HL-60 (cell line): Measurements from ENCODE around the gene CTDSPL2.

ENCODE experiments used
- GABPA ChIP-seq: IDR thresholded peaks from 2 replicates; pipeline ENCODE4 v1.6.1; 2012; ENCODE audit warnings: low read depth
- POLR2AphosphoS5 ChIP-seq: IDR thresholded peaks from 2 replicates; pipeline ENCODE4 v1.6.1; 2012; ENCODE audit warnings: low read depth
- REST ChIP-seq: IDR thresholded peaks from 2 replicates; pipeline ENCODE4 v1.6.1; 2012; ENCODE audit warnings: low read depth; ENCODE audit not compliant: insufficient replicate concordance
- SPI1 ChIP-seq: IDR thresholded peaks from 2 replicates; pipeline ENCODE4 v1.6.1; 2012; ENCODE audit warnings: low read depth, mild to moderate bottlenecking, borderline replicate concordance
- TF ChIP-seq, protein P1 (sequence below): IDR thresholded peaks from one replicate; pipeline ENCODE4 v1.5.1; 2011; ENCODE audit warnings: low read length, control low read depth, inconsistent platforms; ENCODE audit not compliant: insufficient read depth

DNA sequence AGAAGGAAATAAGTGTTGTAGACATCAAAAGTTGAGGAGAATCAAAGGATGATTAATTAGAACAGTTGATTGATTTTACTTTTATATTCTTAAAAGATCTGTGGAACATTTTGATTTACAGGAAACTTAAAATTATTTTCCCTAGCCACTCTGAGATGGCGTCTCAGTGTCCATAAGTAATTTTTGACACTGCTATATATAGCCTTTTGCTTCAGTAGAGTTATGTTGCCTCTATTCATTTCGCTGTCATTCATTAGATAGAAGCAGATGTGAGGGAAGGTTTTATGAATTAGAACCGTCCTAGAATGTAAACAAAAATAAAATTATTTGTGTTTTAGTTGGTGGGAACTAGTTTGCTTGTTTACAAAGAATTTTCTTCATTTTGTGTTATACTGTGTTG, 58.5 kb downstream of the CTDSPL2 start:
- TF ChIP-seq, protein P1, sequence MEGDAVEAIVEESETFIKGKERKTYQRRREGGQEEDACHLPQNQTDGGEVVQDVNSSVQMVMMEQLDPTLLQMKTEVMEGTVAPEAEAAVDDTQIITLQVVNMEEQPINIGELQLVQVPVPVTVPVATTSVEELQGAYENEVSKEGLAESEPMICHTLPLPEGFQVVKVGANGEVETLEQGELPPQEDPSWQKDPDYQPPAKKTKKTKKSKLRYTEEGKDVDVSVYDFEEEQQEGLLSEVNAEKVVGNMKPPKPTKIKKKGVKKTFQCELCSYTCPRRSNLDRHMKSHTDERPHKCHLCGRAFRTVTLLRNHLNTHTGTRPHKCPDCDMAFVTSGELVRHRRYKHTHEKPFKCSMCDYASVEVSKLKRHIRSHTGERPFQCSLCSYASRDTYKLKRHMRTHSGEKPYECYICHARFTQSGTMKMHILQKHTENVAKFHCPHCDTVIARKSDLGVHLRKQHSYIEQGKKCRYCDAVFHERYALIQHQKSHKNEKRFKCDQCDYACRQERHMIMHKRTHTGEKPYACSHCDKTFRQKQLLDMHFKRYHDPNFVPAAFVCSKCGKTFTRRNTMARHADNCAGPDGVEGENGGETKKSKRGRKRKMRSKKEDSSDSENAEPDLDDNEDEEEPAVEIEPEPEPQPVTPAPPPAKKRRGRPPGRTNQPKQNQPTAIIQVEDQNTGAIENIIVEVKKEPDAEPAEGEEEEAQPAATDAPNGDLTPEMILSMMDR: no peak
- no peak for TF ChIP-seq SPI1
- TF ChIP-seq POLR2AphosphoS5: no peak
- no peak for TF ChIP-seq REST
- TF ChIP-seq GABPA: no peak
